Central memory CD8-positive, alpha-beta T cell (primary cell): ENCODE data around the gene TJAP1.

Experiments
- ATAC-seq: fragments of 150-1000 bp; cut with Tn5 transposase; replicated peaks from 2 replicates; pipeline ENCODE4 v1.10.0; 2022; ENCODE audit warnings: mild to moderate bottlenecking, moderate FRiP score, moderate number of reproducible peaks; ENCODE audit not compliant: poor library complexity, severe bottlenecking; ENCODE audit errors: extremely low read depth
- DNase-seq, 2 donors: peaks; one replicate each; pipeline ENCODE4 v3.0.0; 2021; ENCODE audit warnings: low spot score in 2 of 2
- H3K27ac Mint-ChIP-seq: one replicate; pipeline ENCODE4 v1.8.0; 2022; ENCODE audit warnings: low read depth, mild to moderate bottlenecking, moderate library complexity, mixed read lengths
- H3K27me3 Mint-ChIP-seq: one replicate; pipeline ENCODE4 v1.8.0; 2022; ENCODE audit warnings: mixed read lengths
- H3K36me3 Mint-ChIP-seq: one replicate; pipeline ENCODE4 v1.8.0; 2022; ENCODE audit warnings: mild to moderate bottlenecking, moderate library complexity, mixed read lengths; ENCODE audit not compliant: insufficient read depth
- H3K4me1 Mint-ChIP-seq: one replicate; pipeline ENCODE4 v1.8.0; 2022; ENCODE audit warnings: mixed read lengths
- H3K4me3 Mint-ChIP-seq: one replicate; pipeline ENCODE4 v1.8.0; 2022; ENCODE audit warnings: mild to moderate bottlenecking, moderate library complexity, mixed read lengths
- H3K9me3 Mint-ChIP-seq: one replicate; pipeline ENCODE4 v1.8.0; 2022; ENCODE audit warnings: mixed read lengths

TJAP1 gene

GRCh38 chr6:43503443-43503842 lies 26.1 kb downstream of the TJAP1 start:
- Mint-ChIP-seq H3K4me3 (no peak overlapping the region), H3K36me3 (peaks cover 26% of the 10 kb centered on the region), H3K4me1 (peaks cover 15% of the 10 kb centered on the region), H3K27me3 (peaks cover 10% of the 10 kb centered on the region), H3K9me3 (no peaks in the 10 kb centered on the region), H3K27ac (peak overlapping the region; percentile 35)
- DNase-seq, result no peak
- no peak for ATAC-seq

- H3K36me3 Mint-ChIP-seq, result peaks cover 23% of the 10 kb centered on the region
- no peak overlapping the region for H3K27ac Mint-ChIP-seq
Observed at GRCh38 chr6:43504756-43505593, 27.6 kb downstream of the TJAP1 start.

GRCh38 chr6:43505718-43506117 lies 28.3 kb downstream of the TJAP1 start:
- peak overlapping the region; percentile 71 for H3K27ac Mint-ChIP-seq

More at GRCh38 chr6:43504756-43505593, 27.6 kb downstream of the TJAP1 start:
- Mint-ChIP-seq H3K4me1 (peaks cover 25% of the 10 kb centered on the region), H3K27me3 (peaks cover 22% of the 10 kb centered on the region), H3K4me3 (no peak overlapping the region), H3K9me3 (no peaks in the 10 kb centered on the region)
- ATAC-seq (no peak), DNase-seq (no peak)

GRCh38 chr6:43506171-43506570 lies 28.8 kb downstream of the TJAP1 start:
- H3K4me3 Mint-ChIP-seq, result no peak overlapping the region
- DNase-seq, result no peak
- peaks cover 16% of the 10 kb centered on the region for H3K36me3 Mint-ChIP-seq
- ATAC-seq, result peak; percentile 4
- H3K27ac Mint-ChIP-seq, result peak overlapping the region; percentile 71
- peaks cover 26% of the 10 kb centered on the region for H3K4me1 Mint-ChIP-seq
- peaks cover 22% of the 10 kb centered on the region for H3K27me3 Mint-ChIP-seq
- no peaks in the 10 kb centered on the region for H3K9me3 Mint-ChIP-seq

More at GRCh38 chr6:43505718-43506117, 28.3 kb downstream of the TJAP1 start:
- peaks cover 22% of the 10 kb centered on the region for H3K27me3 Mint-ChIP-seq
- DNase-seq, result no peak
- no peak overlapping the region for H3K4me3 Mint-ChIP-seq
- no peak for ATAC-seq
- H3K36me3 Mint-ChIP-seq, result peaks cover 20% of the 10 kb centered on the region
- peaks cover 25% of the 10 kb centered on the region for H3K4me1 Mint-ChIP-seq
- no peaks in the 10 kb centered on the region for H3K9me3 Mint-ChIP-seq

GRCh38 chr6:43506667-43507471 lies 29.5 kb downstream of the TJAP1 start:
- Mint-ChIP-seq H3K9me3 (no peaks in the 10 kb centered on the region), H3K27ac (peak overlapping the region; percentile 71), H3K36me3 (peaks cover 17% of the 10 kb centered on the region), H3K27me3 (peaks cover 22% of the 10 kb centered on the region), H3K4me1 (peaks cover 32% of the 10 kb centered on the region), H3K4me3 (no peak overlapping the region)
- DNase-seq (peak; percentile 73 to 81), ATAC-seq (peak; percentile 79)

- Mint-ChIP-seq H3K9me3 (no peaks in the 10 kb centered on the region), H3K27me3 (peaks cover 22% of the 10 kb centered on the region), H3K4me1 (peaks cover 37% of the 10 kb centered on the region), H3K4me3 (peak overlapping the region; percentile 82), H3K36me3 (peaks cover 24% of the 10 kb centered on the region), H3K27ac (peak overlapping the region; percentile 38)
- ATAC-seq (no peak), DNase-seq (no peak)
Observed at GRCh38 chr6:43508481-43509141, 31.2 kb downstream of the TJAP1 start.

GRCh38 chr6:43509142-43509983 lies 32.0 kb downstream of the TJAP1 start:
- Mint-ChIP-seq H3K27me3 (peaks cover 22% of the 10 kb centered on the region), H3K4me1 (peaks cover 40% of the 10 kb centered on the region), H3K27ac (peak overlapping the region; percentile 38), H3K4me3 (peak overlapping the region; percentile 82), H3K36me3 (peaks cover 18% of the 10 kb centered on the region), H3K9me3 (no peaks in the 10 kb centered on the region)
- DNase-seq, result no peak
- no peak for ATAC-seq

- peaks cover 47% of the 10 kb centered on the region for H3K4me1 Mint-ChIP-seq
- peaks cover 22% of the 10 kb centered on the region for H3K27me3 Mint-ChIP-seq
- peak; percentile 62 for ATAC-seq
- H3K27ac Mint-ChIP-seq, result no peak within 1 kb of the TSS
- H3K4me3 Mint-ChIP-seq, result peak within 1 kb of the TSS; percentile 82
- peak; percentile 62 to 66 for DNase-seq
- H3K9me3 Mint-ChIP-seq, result no peaks in the 10 kb centered on the region
- H3K36me3 Mint-ChIP-seq, result peaks cover 19% of the 10 kb centered on the region
Observed at GRCh38 chr6:43509984-43510826, 32.8 kb downstream of the TJAP1 start, which contains the start of gene LRRC73. Gene LRRC73, minus strand, starts transcription at chr6:43510346. Its CDS starts 561 bp downstream, at chr6:43509785.

- no peak for DNase-seq
Observed at GRCh38 chr6:43510827-43511163, 33.4 kb downstream of the TJAP1 start.

GRCh38 chr6:43511824-43512415 lies 34.5 kb downstream of the TJAP1 start:
- peak overlapping the region; percentile 0 for H3K4me3 Mint-ChIP-seq
- H3K27ac Mint-ChIP-seq, result no peak overlapping the region
- H3K27me3 Mint-ChIP-seq, result peaks cover 22% of the 10 kb centered on the region
- ATAC-seq (no peak), DNase-seq (no peak)
- H3K36me3 Mint-ChIP-seq, result peaks cover 19% of the 10 kb centered on the region
- H3K4me1 Mint-ChIP-seq, result peaks cover 51% of the 10 kb centered on the region
- no peaks in the 10 kb centered on the region for H3K9me3 Mint-ChIP-seq

More at GRCh38 chr6:43510827-43511163, 33.4 kb downstream of the TJAP1 start:
- peaks cover 22% of the 10 kb centered on the region for H3K27me3 Mint-ChIP-seq
- H3K4me1 Mint-ChIP-seq, result peaks cover 53% of the 10 kb centered on the region
- H3K4me3 Mint-ChIP-seq, result peak overlapping the region; percentile 73
- peaks cover 21% of the 10 kb centered on the region for H3K36me3 Mint-ChIP-seq
- ATAC-seq, result no peak
- no peak overlapping the region for H3K27ac Mint-ChIP-seq
- no peaks in the 10 kb centered on the region for H3K9me3 Mint-ChIP-seq

GRCh38 chr6:43515808-43516207 lies 38.4 kb downstream of the TJAP1 start:
- Mint-ChIP-seq H3K4me1 (peaks cover 35% of the 10 kb centered on the region), H3K9me3 (no peaks in the 10 kb centered on the region), H3K4me3 (no peak overlapping the region), H3K27me3 (no peaks in the 10 kb centered on the region), H3K27ac (no peak overlapping the region), H3K36me3 (peaks cover 24% of the 10 kb centered on the region)
- DNase-seq (no peak), ATAC-seq (no peak)
